ENCODE results near the gene PODXL. TPM values are rescaled to one million over a fixed set of nuclear protein-coding genes. Genes with fewer than 3 reads are reported as not detected.

The PODXL gene
- total RNA-seq, 2 experiments from 2014 or later, result 1.6 TPM

DNA sequence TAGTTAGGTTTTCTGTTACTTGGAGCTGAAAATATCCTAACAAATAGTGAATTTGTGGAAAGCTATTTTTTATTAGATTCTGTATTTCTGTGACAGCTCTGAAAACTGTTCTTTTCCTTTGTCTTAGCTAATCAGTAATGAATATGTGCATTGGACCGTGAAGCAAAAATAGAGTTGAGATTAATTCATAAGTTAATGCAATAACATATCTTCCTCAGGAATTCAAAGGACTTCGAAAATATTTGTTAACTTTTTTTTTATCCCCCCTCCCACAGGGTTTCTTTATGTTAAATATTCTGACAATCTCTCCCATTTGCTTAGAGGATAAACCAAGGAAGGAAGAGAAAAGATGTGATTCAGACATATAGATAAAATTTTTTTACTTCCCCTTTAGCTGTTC is 101.4 kb downstream of the PODXL start:
- peaks cover 10% of the 10 kb centered on the region for H3K36me3 Mint-ChIP-seq (ENCODE audit: low read depth)
- DNase-seq, result no peak
- ChIA-PET POLR2A (no interaction called here), CTCF (no interaction called here)
- H3K27me3 Mint-ChIP-seq, result no peaks in the 10 kb centered on the region
- H3K27ac Mint-ChIP-seq, result no peak overlapping the region
- no peaks in the 10 kb centered on the region for H3K9me3 Mint-ChIP-seq
- no peak overlapping the region for H3K4me3 Mint-ChIP-seq
- no peaks in the 10 kb centered on the region for H3K4me1 Mint-ChIP-seq

DNA sequence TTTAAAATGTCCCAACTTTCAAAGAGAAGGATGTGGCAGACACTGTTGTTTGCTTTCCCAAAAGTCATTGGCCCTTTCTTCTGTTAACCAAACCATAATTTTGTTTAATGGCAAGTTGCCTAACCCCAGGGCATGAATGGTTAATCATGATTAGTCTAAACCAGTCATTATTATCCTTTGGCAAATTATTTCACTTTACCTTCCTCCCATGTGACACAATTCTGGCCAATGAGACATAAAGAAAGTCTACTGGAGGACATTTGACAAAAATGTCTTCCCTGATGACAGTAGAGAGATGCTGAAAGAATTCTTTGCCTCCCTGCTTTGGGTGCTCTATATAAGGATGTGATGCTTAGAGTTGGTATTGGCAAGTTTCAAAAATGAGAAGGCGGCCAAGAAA is 101.9 kb downstream of the PODXL start:
- H3K27me3 Mint-ChIP-seq, result no peaks in the 10 kb centered on the region
- no peaks in the 10 kb centered on the region for H3K9me3 Mint-ChIP-seq
- ChIA-PET POLR2A (no interaction called here), CTCF (interaction anchor here (0.7 kb wide), 1 partner anchor 303 kb away, joined by 4 read pairs; no protein-coding TSS in a partner anchor)
- H3K4me3 Mint-ChIP-seq, result no peak overlapping the region
- DNase-seq, result no peak
- no peak overlapping the region for H3K27ac Mint-ChIP-seq
- no peaks in the 10 kb centered on the region for H3K4me1 Mint-ChIP-seq
- peaks cover 13% of the 10 kb centered on the region for H3K36me3 Mint-ChIP-seq (ENCODE audit: low read depth)

Other genes starting within 250 kb of the PODXL start
- gene MKLN1, start 228.8 kb downstream of the PODXL start, total RNA-seq, result 10 to 100 TPM; 35.9 to 37.3 TPM